Suprapubic skin (tissue), 4 donors: Measurements from ENCODE around the gene LAMA5. TPM values are rescaled to one million over a fixed set of nuclear protein-coding genes. Genes with fewer than 3 reads are reported as not detected.

Experiments
- DNase-seq, 2 donors: peaks; one replicate each; pipeline ENCODE4 v3.0.0-alpha.2; 2019; ENCODE audit warnings: low spot score in 2 of 2
- H3K27ac ChIP-seq: fragments of 200-600 bp; sonication (generic); one replicate; pipeline ENCODE4 v1.5.1; 2019
- H3K27me3 ChIP-seq: fragments of 200-600 bp; sonication (generic); one replicate; pipeline ENCODE4 v1.5.1; 2019
- H3K36me3 ChIP-seq: fragments of 200-600 bp; sonication (generic); one replicate; pipeline ENCODE4 v1.5.1; 2019
- H3K4me1 ChIP-seq: fragments of 200-600 bp; sonication (generic); one replicate; pipeline ENCODE4 v1.5.1; 2019
- H3K4me3 ChIP-seq: fragments of 200-600 bp; sonication (generic); one replicate; pipeline ENCODE4 v1.5.1; 2019; ENCODE audit warnings: mild to moderate bottlenecking
- H3K9me3 ChIP-seq: fragments of 200-600 bp; sonication (generic); one replicate; pipeline ENCODE4 v1.5.1; 2019
- CTCF ChIP-seq, 2 donors: fragments of 200-600 bp in 1 of 2; fragments of 450-650 bp in 1 of 2; sonication (generic) in 1 of 2; IDR thresholded peaks; one replicate each; pipeline ENCODE4 v1.5.1; 2016 to 2019; ENCODE audit warnings: antibody characterized with exemption in 2 of 2, mild to moderate bottlenecking in 1 of 2, moderate library complexity in 1 of 2
- EP300 ChIP-seq: sonication (generic); formaldehyde crosslinking; IDR thresholded peaks from one replicate; pipeline ENCODE4 v1.6.1; 2017; ENCODE audit warnings: antibody characterized with exemption
- POLR2A ChIP-seq, 2 donors: fragments of 450-650 bp; IDR thresholded peaks; one replicate each; pipeline ENCODE4 v1.6.1; 2017; ENCODE audit warnings: antibody characterized with exemption in 2 of 2, mild to moderate bottlenecking in 2 of 2, moderate library complexity in 2 of 2
- POLR2AphosphoS5 ChIP-seq, 3 donors: sonication (generic); formaldehyde crosslinking; IDR thresholded peaks; one replicate each; pipeline ENCODE4 v1.6.1; 2017; ENCODE audit warnings: antibody characterized with exemption in 3 of 3
- WGBS: methylation state at CpG from one replicate; pipeline ENCODE4 v1.1.5; 2018; 5-methylcytosine and 5-hydroxymethylcytosine counted together
- total RNA-seq, 4 donors: library from RNA; depleted of rRNA; stranded (reverse); fragments of >200 nt; gene quantifications; one replicate each; pipeline ENCODE4 v1.1.0, GENCODE V29; 2016

LAMA5 gene
- total RNA-seq, 4 donors from 2014 or later: 200 to 623 (median 316) TPM

- Histone ChIP-seq H3K4me3 (peak overlapping the region; percentile 60), H3K27ac (no peak overlapping the region)
- DNase-seq: no peak
Observed at GRCh38 chr20:62405981-62406513, 38.9 kb upstream of the LAMA5 start.

GRCh38 chr20:62405108-62405980, 38.2 kb upstream of the LAMA5 start:
- 84% methylated on average over 8 of the region's 23 CpGs for WGBS
- Histone ChIP-seq H3K4me3 (peak overlapping the region; percentile 60), H3K4me1 (peaks cover 38% of the 10 kb centered on the region), H3K9me3 (no peaks in the 10 kb centered on the region), H3K27me3 (no peaks in the 10 kb centered on the region), H3K27ac (no peak overlapping the region), H3K36me3 (no peaks in the 10 kb centered on the region)
- no peak for DNase-seq
- TF ChIP-seq CTCF (IDR thresholded peaks at IDR 0.05) (peak in 1 of 2 donors; percentile 10), POLR2AphosphoS5 (IDR thresholded peaks at IDR 0.05) (no peak)

More at GRCh38 chr20:62405981-62406513, 38.9 kb upstream of the LAMA5 start:
- Histone ChIP-seq H3K27me3 (no peaks in the 10 kb centered on the region), H3K9me3 (no peaks in the 10 kb centered on the region), H3K4me1 (peaks cover 39% of the 10 kb centered on the region), H3K36me3 (no peaks in the 10 kb centered on the region)
- TF ChIP-seq EP300: no peak
- no peak for TF ChIP-seq POLR2A (IDR thresholded peaks at IDR 0.05)
- no peak for TF ChIP-seq POLR2AphosphoS5 (IDR thresholded peaks at IDR 0.05)
- TF ChIP-seq CTCF (IDR thresholded peaks at IDR 0.05): no peak
- 62% methylated on average over 8 of the region's 10 CpGs for WGBS

GRCh38 chr20:62404761-62405107, 37.6 kb upstream of the LAMA5 start:
- Histone ChIP-seq H3K9me3 (no peaks in the 10 kb centered on the region), H3K27me3 (no peaks in the 10 kb centered on the region), H3K4me3 (no peak overlapping the region), H3K27ac (no peak overlapping the region), H3K4me1 (peaks cover 32% of the 10 kb centered on the region), H3K36me3 (no peaks in the 10 kb centered on the region)
- WGBS: 97% methylated on average over 5 of the region's 12 CpGs
- TF ChIP-seq EP300 (no peak), POLR2AphosphoS5 (IDR thresholded peaks at IDR 0.05) (no peak), CTCF (IDR thresholded peaks at IDR 0.05) (no peak), POLR2A (IDR thresholded peaks at IDR 0.05) (no peak)
- DNase-seq: no peak

- no peak overlapping the region for H3K4me3 ChIP-seq
- H3K27ac ChIP-seq: no peak overlapping the region
- no peaks in the 10 kb centered on the region for H3K27me3 ChIP-seq
- H3K36me3 ChIP-seq: no peaks in the 10 kb centered on the region
- no peak for TF ChIP-seq EP300
- no peak for TF ChIP-seq CTCF (IDR thresholded peaks at IDR 0.05)
- no peak for TF ChIP-seq POLR2A (IDR thresholded peaks at IDR 0.05)
- no peak for TF ChIP-seq POLR2AphosphoS5 (IDR thresholded peaks at IDR 0.05)
- peaks cover 28% of the 10 kb centered on the region for H3K4me1 ChIP-seq
- no peaks in the 10 kb centered on the region for H3K9me3 ChIP-seq
- WGBS: 97% methylated on average over 9 of the region's 9 CpGs
- no peak for DNase-seq
Observed at GRCh38 chr20:62404112-62404665, 37.1 kb upstream of the LAMA5 start.

GRCh38 chr20:62403331-62403730, 36.2 kb upstream of the LAMA5 start:
- H3K27me3 ChIP-seq: no peaks in the 10 kb centered on the region
- H3K27ac ChIP-seq: no peak overlapping the region
- TF ChIP-seq EP300 (no peak), POLR2AphosphoS5 (IDR thresholded peaks at IDR 0.05) (no peak), POLR2A (IDR thresholded peaks at IDR 0.05) (no peak), CTCF (IDR thresholded peaks at IDR 0.05) (no peak)
- no peaks in the 10 kb centered on the region for H3K9me3 ChIP-seq
- WGBS: 75% methylated on average over 12 of the region's 13 CpGs
- no peak overlapping the region for H3K4me3 ChIP-seq
- H3K4me1 ChIP-seq: peaks cover 28% of the 10 kb centered on the region
- no peak for DNase-seq
- H3K36me3 ChIP-seq: no peaks in the 10 kb centered on the region
